ENCODE results near the gene GATAD2B.

- TF ChIP-seq CTCF (IDR thresholded peaks at IDR 0.05; ENCODE audit: insufficient read depth, low read depth, low read length) = no peak
- TF ChIP-seq EZH2 (IDR thresholded peaks at IDR 0.05; ENCODE audit: insufficient read depth, low read length) = no peak
Observed at GRCh38 chr1:153763365-153764225, 159.2 kb downstream of the GATAD2B start.

All from astrocyte (in vitro differentiated cells and primary cell).